Endothelial cell of umbilical vein (primary cell): Measurements from ENCODE around the gene SMARCAL1. TPM values are rescaled to one million over a fixed set of nuclear protein-coding genes. Genes with fewer than 3 reads are reported as not detected.

Source experiments
- BruUV-seq: library from RNA; stranded (reverse); fragments of 400-500 nt; replicated peaks from 2 replicates; lab custom pipeline; 2021; lab: Mats Ljungman, UMichigan
- CTCF ChIA-PET: fragments of 300-600, 350-600 bp; sonication (Branson Sonifier 250); formaldehyde crosslinking; loops from one replicate; lab custom pipeline; 2021; ENCODE audit warnings: antibody characterized with exemption, inconsistent platforms; lab: Charles Lee
- POLR2A ChIA-PET: fragments of 300-600, 350-600 bp; sonication (Branson Sonifier 250); formaldehyde crosslinking; loops from one replicate; lab custom pipeline; 2021; ENCODE audit warnings: antibody characterized with exemption, inconsistent platforms; lab: Charles Lee
- DNase-seq: peaks from one replicate; pipeline ENCODE4 v3.0.0-alpha.2; 2011; ENCODE audit warnings: low read depth, low spot score
- FAIRE-seq: peaks from 2 replicates; lab custom pipeline; 2011; peaks lifted over from hg19 to GRCh38; lab: Jason Lieb, UNC
- H2AFZ ChIP-seq: 2 replicates; pipeline ENCODE4 v1.6.0; 2012; ENCODE audit warnings: low read depth, low read length, control low read depth, inconsistent platforms
- H3K27ac ChIP-seq: 2 replicates; pipeline ENCODE4 v1.5.1; 2011; ENCODE audit warnings: low read depth, mild to moderate bottlenecking, control low read depth, low read length, moderate library complexity; ENCODE audit not compliant: insufficient read depth
- H3K27me3 ChIP-seq, 2 experiments: 2 replicates each; pipeline versions ENCODE4 v1.6.0 to v1.6.1; 2011; ENCODE audit warnings: low read length in 2 of 2, mixed read lengths in 1 of 2; ENCODE audit not compliant: control insufficient read depth in 2 of 2, insufficient read depth in 2 of 2
- H3K36me3 ChIP-seq, 2 experiments: 2 replicates in 1 of 2; 3 replicates in 1 of 2; pipeline ENCODE4 v1.5.1; 2011; ENCODE audit warnings: low read length in 2 of 2, mild to moderate bottlenecking in 1 of 2, moderate library complexity in 1 of 2; ENCODE audit not compliant: control insufficient read depth in 2 of 2, insufficient read depth in 2 of 2; ENCODE audit errors: extremely low read depth in 1 of 2
- H3K4me1 ChIP-seq: 3 replicates; pipeline ENCODE4 v1.5.1; 2011; ENCODE audit warnings: mild to moderate bottlenecking, low read length; ENCODE audit not compliant: control insufficient read depth, insufficient read depth; ENCODE audit errors: extremely low read depth
- H3K4me2 ChIP-seq: 2 replicates; pipeline ENCODE4 v1.6.1; 2011; ENCODE audit warnings: low read length, control low read depth, mixed read lengths; ENCODE audit not compliant: insufficient read depth
- H3K4me3 ChIP-seq, 3 experiments: fragments of 200-600 bp in 1 of 3; sonication (generic), shearing (Covaris generic) in 1 of 3; replicated peaks in 1 of 3; 2 replicates each; pipeline ENCODE4 v1.5.1; 2011 to 2016; ENCODE audit warnings: control low read depth in 3 of 3, low read length in 3 of 3, mild to moderate bottlenecking in 2 of 3, inconsistent platforms in 1 of 3, low read depth in 1 of 3, moderate library complexity in 1 of 3; ENCODE audit not compliant: insufficient read depth in 1 of 3
- H3K79me2 ChIP-seq: 2 replicates; pipeline ENCODE4 v1.6.0; 2012; ENCODE audit warnings: low read length, inconsistent platforms; ENCODE audit not compliant: control insufficient read depth, insufficient read depth
- H3K9ac ChIP-seq: replicated peaks from 2 replicates; pipeline ENCODE3; 2011; ENCODE audit warnings: low read length, control low read depth; ENCODE audit not compliant: insufficient read depth; ENCODE audit errors: extremely low read depth
- H3K9me1 ChIP-seq: replicated peaks from 3 replicates; pipeline ENCODE4 v1.6.0; 2011; ENCODE audit warnings: mild to moderate bottlenecking, low read length; ENCODE audit not compliant: control insufficient read depth, insufficient read depth; ENCODE audit errors: extremely low read depth
- H3K9me3 ChIP-seq: replicated peaks from 2 replicates; pipeline ENCODE4 v1.5.1; 2012; ENCODE audit warnings: low read length, inconsistent platforms; ENCODE audit not compliant: control insufficient read depth, insufficient read depth
- H4K20me1 ChIP-seq: replicated peaks from 2 replicates; pipeline ENCODE3; 2011; ENCODE audit warnings: mild to moderate bottlenecking, low read length; ENCODE audit not compliant: control insufficient read depth, insufficient read depth; ENCODE audit errors: extremely low read depth
- EZH2 ChIP-seq: IDR thresholded peaks from 2 replicates; pipeline ENCODE4 v1.6.1; 2012; ENCODE audit warnings: borderline replicate concordance, low read depth, mild to moderate bottlenecking, moderate library complexity, low read length, inconsistent platforms; ENCODE audit not compliant: severe bottlenecking
- FOS ChIP-seq: IDR thresholded peaks from 2 replicates; pipeline ENCODE4 v1.6.1; 2011; ENCODE audit warnings: mild to moderate bottlenecking, low read length, moderate library complexity, borderline replicate concordance; ENCODE audit not compliant: insufficient read depth
- GATA2 ChIP-seq: IDR thresholded peaks from 2 replicates; pipeline ENCODE4 v1.7.0; 2011; ENCODE audit warnings: low read depth, mild to moderate bottlenecking, moderate library complexity, mixed read lengths, low read length; ENCODE audit not compliant: insufficient read length, insufficient read depth
- JUN ChIP-seq: IDR thresholded peaks from 2 replicates; pipeline ENCODE4 v1.6.1; 2011; ENCODE audit warnings: borderline replicate concordance, low read depth; ENCODE audit not compliant: insufficient read length, insufficient read depth
- MYC ChIP-seq: IDR thresholded peaks from one replicate; pipeline ENCODE4 v1.6.1; 2011; ENCODE audit warnings: mild to moderate bottlenecking, low read depth, low read length
- POLR2A ChIP-seq: IDR thresholded peaks from 2 replicates; pipeline ENCODE4 v1.6.1; 2012; ENCODE audit warnings: low read depth, mild to moderate bottlenecking, control low read depth, low read length
- POLR2AphosphoS5 ChIP-seq: IDR thresholded peaks from 2 replicates; pipeline ENCODE4 v1.6.1; 2012; ENCODE audit warnings: low read depth, mild to moderate bottlenecking, control low read depth, low read length, moderate library complexity; ENCODE audit not compliant: insufficient read depth
- dilution Hi-C: fragments of 300-500 bp; cut with MboI; formaldehyde crosslinking; loops from one replicate; pipeline ENCODE4 v1.15.0; 2019; ENCODE audit warnings: low sequenced_read_pairs; ENCODE audit not compliant: extremely low pct_ligation_motif_present
- intact Hi-C: fragments of 100-400 bp; cut with micrococcal nuclease; formaldehyde crosslinking; loops from one replicate; pipeline ENCODE4 v1.10.0; 2022
- polyA plus RNA-seq, 4 experiments: library from polyadenylated mRNA; depleted of rRNA in 3 of 4; stranded (reverse) in 3 of 4; unstranded in 1 of 4; fragments of >200 nt; gene quantifications; 2 replicates each; pipeline versions ENCODE4 v1.2.1 to v1.2.3, GENCODE V29; 2011 to 2012; ENCODE audit warnings: missing spikeins in 1 of 4
- total RNA-seq: library from RNA; stranded (reverse); gene quantifications from 2 replicates; pipeline ENCODE4 v1.2.3, GENCODE V29; 2021
- TF ChIP-seq, protein P1 (sequence below), 2 donors: IDR thresholded peaks; 1 replicate in 1 of 2; 2 replicates in 1 of 2; pipeline ENCODE4 v1.5.1; 2011; ENCODE audit warnings: low read length in 2 of 2, mild to moderate bottlenecking in 2 of 2, moderate library complexity in 2 of 2, control low read depth in 1 of 2, inconsistent platforms in 1 of 2, low read depth in 1 of 2; ENCODE audit not compliant: insufficient read depth in 1 of 2; ENCODE audit errors: extremely low read depth in 1 of 2
- TF ChIP-seq, protein P2 (sequence below): IDR thresholded peaks from 2 replicates; pipeline ENCODE4 v1.6.1; 2011; ENCODE audit not compliant: insufficient read depth, insufficient read length

Gene SMARCAL1
- total and polyA plus RNA-seq, 2 donors (not counting 3 experiments of a cell fraction or from before 2014, with no cell fraction given) = 25.4 to 30.7 TPM

DNA sequence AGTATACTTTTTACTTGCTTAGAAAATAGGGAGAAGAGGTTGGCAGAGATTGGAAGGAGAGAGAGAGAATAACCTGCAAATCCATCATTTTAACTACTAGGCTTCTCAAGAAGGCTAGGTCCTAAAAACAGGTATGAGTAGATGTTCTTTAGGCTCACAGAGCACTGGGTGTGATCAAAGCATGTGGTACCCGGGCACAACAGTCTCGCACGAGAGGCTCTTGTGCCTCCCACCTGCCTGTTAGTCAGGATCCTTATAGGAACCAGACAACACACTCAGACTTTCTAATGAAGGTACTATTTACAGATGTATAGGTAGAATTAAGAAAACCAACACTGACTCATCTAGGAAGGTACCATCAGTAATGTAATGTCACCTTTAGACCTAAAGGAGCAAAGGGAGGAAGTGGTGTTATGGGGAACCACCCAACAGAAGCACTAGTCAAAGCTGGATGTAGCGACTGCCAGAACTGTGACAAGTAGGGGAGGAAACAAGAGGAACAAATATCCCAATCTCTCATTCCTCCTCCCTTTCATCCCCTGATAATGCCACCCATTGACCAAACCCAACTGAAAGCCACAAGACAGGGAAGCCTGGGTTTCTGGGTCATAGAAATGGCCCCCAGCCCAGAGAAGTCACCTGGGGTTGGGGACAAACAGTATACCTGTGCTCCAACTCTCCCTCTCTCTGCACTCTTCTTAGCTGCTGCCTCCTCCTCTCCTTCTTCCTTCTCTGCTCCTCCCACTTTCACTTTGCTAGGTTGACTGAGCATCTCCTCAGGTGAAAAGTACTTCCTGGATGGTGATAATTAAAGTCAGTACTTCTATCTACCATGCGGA is 24.0 kb upstream of the SMARCAL1 start:
- FAIRE-seq = no peak
- intact Hi-C loops = no loop called here
- Histone ChIP-seq H3K27ac (no peak overlapping the region), H2AFZ (no peak overlapping the region), H3K27me3 (peaks cover 0 to 3% of the 10 kb centered on the region in 2 experiments), H3K36me3 (no peaks in the 10 kb centered on the region), H3K9me3 (no peaks in the 10 kb centered on the region), H3K79me2 (no peaks in the 10 kb centered on the region), H3K9me1 (no peaks in the 10 kb centered on the region), H4K20me1 (no peaks in the 10 kb centered on the region), H3K4me3 (no peak overlapping the region), H3K4me2 (no peak overlapping the region), H3K4me1 (peaks cover 6% of the 10 kb centered on the region), H3K9ac (no peak overlapping the region)
- dilution Hi-C loops = no loop called here
- CTCF ChIA-PET = interaction anchor here (1.8 kb wide), 1 partner anchor 8 kb away, joined by 4 read pairs; no protein-coding TSS in a partner anchor
- BruUV-seq = no TSS peak
- POLR2A ChIA-PET = no interaction called here
- TF ChIP-seq GATA2 = no peak
- TF ChIP-seq, protein P1, sequence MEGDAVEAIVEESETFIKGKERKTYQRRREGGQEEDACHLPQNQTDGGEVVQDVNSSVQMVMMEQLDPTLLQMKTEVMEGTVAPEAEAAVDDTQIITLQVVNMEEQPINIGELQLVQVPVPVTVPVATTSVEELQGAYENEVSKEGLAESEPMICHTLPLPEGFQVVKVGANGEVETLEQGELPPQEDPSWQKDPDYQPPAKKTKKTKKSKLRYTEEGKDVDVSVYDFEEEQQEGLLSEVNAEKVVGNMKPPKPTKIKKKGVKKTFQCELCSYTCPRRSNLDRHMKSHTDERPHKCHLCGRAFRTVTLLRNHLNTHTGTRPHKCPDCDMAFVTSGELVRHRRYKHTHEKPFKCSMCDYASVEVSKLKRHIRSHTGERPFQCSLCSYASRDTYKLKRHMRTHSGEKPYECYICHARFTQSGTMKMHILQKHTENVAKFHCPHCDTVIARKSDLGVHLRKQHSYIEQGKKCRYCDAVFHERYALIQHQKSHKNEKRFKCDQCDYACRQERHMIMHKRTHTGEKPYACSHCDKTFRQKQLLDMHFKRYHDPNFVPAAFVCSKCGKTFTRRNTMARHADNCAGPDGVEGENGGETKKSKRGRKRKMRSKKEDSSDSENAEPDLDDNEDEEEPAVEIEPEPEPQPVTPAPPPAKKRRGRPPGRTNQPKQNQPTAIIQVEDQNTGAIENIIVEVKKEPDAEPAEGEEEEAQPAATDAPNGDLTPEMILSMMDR (IDR thresholded peaks at IDR 0.05; ENCODE audit: extremely low read depth in 1 of 2, insufficient read depth in 1 of 2, low read depth in 1 of 2, low read length in 2 of 2) = no peak
- no peak for TF ChIP-seq POLR2AphosphoS5
- TF ChIP-seq, protein P2, sequence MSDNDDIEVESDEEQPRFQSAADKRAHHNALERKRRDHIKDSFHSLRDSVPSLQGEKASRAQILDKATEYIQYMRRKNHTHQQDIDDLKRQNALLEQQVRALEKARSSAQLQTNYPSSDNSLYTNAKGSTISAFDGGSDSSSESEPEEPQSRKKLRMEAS = no peak
- no peak for TF ChIP-seq FOS
- no peak for TF ChIP-seq JUN
- TF ChIP-seq EZH2 = no peak
- no peak for TF ChIP-seq POLR2A
- TF ChIP-seq MYC = no peak
- DNase-seq = no peak
